ENCODE data around the gene MGAT4B.

Gene MGAT4B

DNA sequence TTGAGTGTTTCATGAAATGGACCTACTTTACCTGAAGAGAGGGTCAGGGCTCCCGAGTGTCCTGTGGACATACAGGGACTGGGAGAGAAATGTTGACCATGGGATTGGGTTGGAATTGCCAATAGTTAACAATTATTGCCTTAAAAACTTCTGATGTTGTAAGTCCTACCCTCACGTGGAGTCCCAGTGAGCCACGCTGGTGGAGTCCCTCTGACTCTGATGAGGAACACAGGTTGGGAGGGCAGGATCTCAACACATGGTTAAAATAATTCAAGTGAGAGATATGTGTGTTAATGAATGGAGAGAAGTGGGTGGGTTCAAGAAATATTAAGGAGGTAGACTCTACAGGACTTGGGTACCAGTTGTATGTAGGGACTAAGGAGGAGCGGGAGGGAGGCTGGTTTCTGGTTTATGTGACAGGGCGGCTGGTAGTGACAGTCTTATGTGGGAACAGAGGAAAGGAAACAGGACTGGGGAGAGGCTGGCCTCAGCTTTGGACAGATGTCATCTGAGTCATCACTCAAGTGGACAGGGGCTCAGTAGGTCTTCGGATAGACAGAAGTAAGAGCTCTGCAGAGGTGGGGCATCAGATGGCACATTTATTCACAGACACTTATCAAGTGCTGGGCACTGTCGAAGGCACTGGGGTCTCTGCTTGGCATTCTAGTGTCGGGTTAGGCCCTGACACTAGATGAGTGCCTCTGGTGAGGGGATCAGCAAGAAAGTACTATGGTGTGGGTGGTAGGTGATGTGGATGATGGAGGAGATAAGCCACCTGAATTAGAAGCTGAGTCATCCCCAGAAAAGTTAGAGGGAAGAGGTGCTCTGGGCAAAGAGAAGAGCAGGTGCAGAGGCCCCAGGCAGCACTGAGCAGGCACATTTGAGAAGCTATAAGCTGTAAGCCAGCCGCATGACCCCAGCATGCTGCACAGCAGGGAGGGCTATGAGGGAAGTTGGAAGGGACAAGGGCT is 46.8 kb downstream of the MGAT4B start:
- H3K4me3 ChIP-seq (ENCODE audit: low read depth in 1 of 2, low read length in 1 of 2) = peak overlapping the region in 1 of 2 experiments; percentile 33
- H3K27me3 ChIP-seq = no peaks in the 10 kb centered on the region
- H3K9me3 ChIP-seq = no peaks in the 10 kb centered on the region
- peaks cover 74 to 81% of the 10 kb centered on the region in 2 experiments for H3K4me1 ChIP-seq (ENCODE audit: control insufficient read depth in 1 of 2, insufficient read depth in 1 of 2, low read depth in 1 of 2, low read length in 1 of 2)
- no peaks in the 10 kb centered on the region for H3K36me3 ChIP-seq
- peak overlapping the region; percentile 86 for H3K27ac ChIP-seq
- TF ChIP-seq, protein P1, sequence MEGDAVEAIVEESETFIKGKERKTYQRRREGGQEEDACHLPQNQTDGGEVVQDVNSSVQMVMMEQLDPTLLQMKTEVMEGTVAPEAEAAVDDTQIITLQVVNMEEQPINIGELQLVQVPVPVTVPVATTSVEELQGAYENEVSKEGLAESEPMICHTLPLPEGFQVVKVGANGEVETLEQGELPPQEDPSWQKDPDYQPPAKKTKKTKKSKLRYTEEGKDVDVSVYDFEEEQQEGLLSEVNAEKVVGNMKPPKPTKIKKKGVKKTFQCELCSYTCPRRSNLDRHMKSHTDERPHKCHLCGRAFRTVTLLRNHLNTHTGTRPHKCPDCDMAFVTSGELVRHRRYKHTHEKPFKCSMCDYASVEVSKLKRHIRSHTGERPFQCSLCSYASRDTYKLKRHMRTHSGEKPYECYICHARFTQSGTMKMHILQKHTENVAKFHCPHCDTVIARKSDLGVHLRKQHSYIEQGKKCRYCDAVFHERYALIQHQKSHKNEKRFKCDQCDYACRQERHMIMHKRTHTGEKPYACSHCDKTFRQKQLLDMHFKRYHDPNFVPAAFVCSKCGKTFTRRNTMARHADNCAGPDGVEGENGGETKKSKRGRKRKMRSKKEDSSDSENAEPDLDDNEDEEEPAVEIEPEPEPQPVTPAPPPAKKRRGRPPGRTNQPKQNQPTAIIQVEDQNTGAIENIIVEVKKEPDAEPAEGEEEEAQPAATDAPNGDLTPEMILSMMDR (IDR thresholded peaks at IDR 0.05) = no peak

DNA sequence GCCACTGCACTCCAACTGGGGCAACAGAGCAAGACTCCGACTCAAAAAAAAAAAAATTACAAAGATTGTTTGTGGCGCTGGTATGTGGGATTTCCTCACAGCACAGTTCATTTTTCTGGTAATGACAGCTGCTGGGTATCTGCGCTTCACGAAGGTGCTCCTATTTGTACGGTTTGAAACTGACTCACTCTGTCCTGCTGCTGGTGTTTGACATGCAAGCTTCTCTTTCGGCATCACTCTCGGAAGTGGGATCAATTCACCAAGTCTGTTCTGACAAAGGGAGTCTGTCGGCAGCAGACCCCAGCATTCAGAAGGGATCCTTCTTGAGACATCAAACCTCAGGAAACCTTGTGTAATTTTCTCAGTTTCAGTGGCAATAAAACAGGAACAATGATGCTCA is 47.7 kb downstream of the MGAT4B start:
- peak overlapping the region; percentile 22 to 33 for H3K4me3 ChIP-seq (ENCODE audit: low read depth in 1 of 2, low read length in 1 of 2)
- H3K27me3 ChIP-seq = no peaks in the 10 kb centered on the region
- no peaks in the 10 kb centered on the region for H3K36me3 ChIP-seq
- TF ChIP-seq, protein P1 (IDR thresholded peaks at IDR 0.05) = no peak
- peaks cover 81 to 84% of the 10 kb centered on the region in 2 experiments for H3K4me1 ChIP-seq (ENCODE audit: control insufficient read depth in 1 of 2, insufficient read depth in 1 of 2, low read depth in 1 of 2, low read length in 1 of 2)
- H3K27ac ChIP-seq = peak overlapping the region; percentile 86
- no peaks in the 10 kb centered on the region for H3K9me3 ChIP-seq

DNA sequence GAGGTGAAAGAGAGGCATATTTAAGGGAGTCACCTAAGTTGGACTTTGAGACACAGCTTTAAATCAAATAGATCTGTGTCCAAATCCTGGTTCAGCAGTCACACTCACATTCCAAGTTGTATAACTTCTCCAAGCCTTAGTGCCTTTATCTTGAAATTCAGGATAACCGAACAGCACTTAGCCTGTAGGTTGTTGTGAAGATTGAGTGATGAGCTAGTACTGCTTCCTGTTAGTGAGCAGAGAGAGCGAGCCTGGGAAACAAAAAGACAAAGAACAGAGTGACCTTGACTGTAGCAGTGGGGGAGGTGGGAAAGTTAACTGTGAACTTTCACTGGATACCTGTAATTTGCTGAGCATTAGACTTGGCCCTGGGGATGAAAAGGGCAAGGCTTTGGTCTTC is 51.6 kb downstream of the MGAT4B start:
- H3K27me3 ChIP-seq = no peaks in the 10 kb centered on the region
- peaks cover 4% of the 10 kb centered on the region for H3K36me3 ChIP-seq
- TF ChIP-seq, protein P1 (IDR thresholded peaks at IDR 0.05) = no peak
- no peaks in the 10 kb centered on the region for H3K9me3 ChIP-seq
- peaks cover 47 to 48% of the 10 kb centered on the region in 2 experiments for H3K4me1 ChIP-seq (ENCODE audit: control insufficient read depth in 1 of 2, insufficient read depth in 1 of 2, low read depth in 1 of 2, low read length in 1 of 2)
- peak overlapping the region; percentile 50 for H3K27ac ChIP-seq
- no peak overlapping the region for H3K4me3 ChIP-seq (ENCODE audit: low read depth in 1 of 2, low read length in 1 of 2)

DNA sequence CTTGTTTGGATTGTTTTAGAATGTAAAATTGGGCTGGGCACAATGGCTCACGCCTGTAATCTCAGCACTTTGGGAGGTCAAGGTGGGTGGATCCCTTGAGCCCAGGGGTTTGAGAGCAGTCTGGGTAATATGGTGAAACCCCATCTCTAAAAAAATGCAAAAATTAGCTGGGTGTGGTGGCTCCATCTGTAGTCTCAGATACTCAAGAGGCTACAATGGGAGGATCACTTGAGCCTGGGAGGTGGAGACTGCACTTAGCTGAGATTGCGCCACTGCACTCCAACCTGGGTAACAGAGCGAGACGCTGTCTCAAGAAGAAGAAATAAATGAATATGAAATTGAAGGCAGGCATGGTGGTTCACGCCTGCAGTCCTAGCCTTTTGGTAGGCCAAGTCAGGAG is 52.7 kb downstream of the MGAT4B start:
- TF ChIP-seq, protein P1 (IDR thresholded peaks at IDR 0.05) = no peak
- Histone ChIP-seq H3K36me3 (peaks cover 4% of the 10 kb centered on the region), H3K27ac (peak overlapping the region; percentile 50), H3K4me1 (ENCODE audit: control insufficient read depth in 1 of 2, insufficient read depth in 1 of 2, low read depth in 1 of 2, low read length in 1 of 2) (peaks cover 36 to 48% of the 10 kb centered on the region in 2 experiments), H3K4me3 (ENCODE audit: low read depth in 1 of 2, low read length in 1 of 2) (no peak overlapping the region), H3K27me3 (no peaks in the 10 kb centered on the region), H3K9me3 (no peaks in the 10 kb centered on the region)

DNA sequence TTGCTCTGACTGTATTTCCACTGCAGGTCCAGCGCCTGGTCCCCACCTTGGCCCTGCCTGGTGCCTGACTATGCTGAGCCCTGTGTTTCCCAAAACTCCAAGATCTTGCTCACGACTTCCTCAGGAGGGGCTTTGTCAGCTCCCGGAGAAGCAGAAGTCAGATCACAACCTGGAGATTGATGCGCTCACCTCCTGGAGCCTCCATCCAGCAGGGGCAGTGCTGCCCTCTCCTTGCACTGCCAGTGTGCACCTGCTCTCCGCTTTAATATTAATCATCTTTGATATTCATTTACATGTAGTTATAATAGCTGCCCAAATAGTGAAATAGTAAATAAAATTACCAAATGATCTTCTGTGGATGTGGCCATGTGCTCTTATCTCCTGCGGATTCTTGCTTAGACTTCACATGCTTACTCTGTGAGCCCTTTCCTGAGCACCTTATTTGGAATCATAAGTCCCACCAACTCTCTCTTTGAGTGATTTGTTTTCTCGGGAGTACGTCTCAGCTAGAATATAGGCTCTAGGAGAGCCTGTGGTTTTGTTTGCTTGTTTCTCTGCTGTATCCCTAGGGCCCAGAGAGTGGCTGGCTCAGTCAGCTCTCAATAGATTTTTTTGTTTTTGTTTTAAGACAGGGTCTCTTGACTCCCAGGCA is 56.7 kb downstream of the MGAT4B start:
- no peaks in the 10 kb centered on the region for H3K27me3 ChIP-seq

More for the DNA sequence above, 56.7 kb downstream of the MGAT4B start:
- H3K4me3 ChIP-seq (ENCODE audit: low read depth in 1 of 2, low read length in 1 of 2) = no peak overlapping the region
- no peaks in the 10 kb centered on the region for H3K9me3 ChIP-seq
- peaks cover 4% of the 10 kb centered on the region for H3K36me3 ChIP-seq
- H3K4me1 ChIP-seq (ENCODE audit: control insufficient read depth in 1 of 2, insufficient read depth in 1 of 2, low read depth in 1 of 2, low read length in 1 of 2) = peaks cover 31 to 40% of the 10 kb centered on the region in 2 experiments
- no peak overlapping the region for H3K27ac ChIP-seq
- TF ChIP-seq, protein P1 (IDR thresholded peaks at IDR 0.05) = no peak
